Breast epithelium (tissue), 4 donors: ENCODE measurements around the gene PLIN4. TPM values are rescaled to one million over a fixed set of nuclear protein-coding genes. Genes with fewer than 3 reads are reported as not detected.
A peak's percentile ranks its signal among the peaks of the same experiment; 100 is the strongest.

ENCODE experiments used
- DNase-seq, 2 donors: peaks; one replicate each; pipeline ENCODE4 v3.0.0-alpha.2; 2019; ENCODE audit warnings: low spot score in 2 of 2
- H3K27ac ChIP-seq, 2 donors: fragments of 200-600 bp; sonication (generic) in 1 of 2; one replicate each; pipeline ENCODE4 v1.5.1; 2016 to 2019; ENCODE audit warnings: mild to moderate bottlenecking in 1 of 2
- H3K27me3 ChIP-seq, 2 donors: fragments of 200-600 bp; sonication (generic) in 1 of 2; one replicate each; pipeline versions ENCODE4 v1.5.1 to v1.6.0; 2017 to 2019; ENCODE audit warnings: control low read depth in 1 of 2, mild to moderate bottlenecking in 1 of 2
- H3K36me3 ChIP-seq: fragments of 200-600 bp; one replicate; pipeline ENCODE4 v1.5.1; 2019
- H3K4me1 ChIP-seq, 2 donors: fragments of 200-600 bp; sonication (generic); one replicate each; pipeline ENCODE4 v1.5.1; 2016 to 2019; ENCODE audit warnings: control low read depth in 1 of 2
- H3K4me3 ChIP-seq, 3 donors: fragments of 200-600 bp; sonication (generic); 1 replicate in 2 of 3; 2 replicates in 1 of 3; pipeline ENCODE4 v1.5.1; 2016 to 2019; ENCODE audit warnings: mild to moderate bottlenecking in 3 of 3, moderate library complexity in 2 of 3
- H3K9me3 ChIP-seq, 2 donors: fragments of 200-600 bp; sonication (generic) in 1 of 2; one replicate each; pipeline ENCODE4 v1.5.1; 2016 to 2019; ENCODE audit warnings: control low read depth in 1 of 2
- POLR2A ChIP-seq: fragments of 450-650 bp; IDR thresholded peaks from one replicate; pipeline ENCODE4 v1.6.1; 2016; ENCODE audit warnings: antibody characterized with exemption, mild to moderate bottlenecking, moderate library complexity
- POLR2AphosphoS5 ChIP-seq, 3 donors: sonication (generic); formaldehyde crosslinking; IDR thresholded peaks; one replicate each; pipeline ENCODE4 v1.6.1; 2017; ENCODE audit warnings: antibody characterized with exemption in 3 of 3
- intact Hi-C: fragments of 100-400 bp; cut with DNase I; formaldehyde crosslinking; loops from one replicate; pipeline ENCODE4 v1.15.1; 2023; ENCODE audit warnings: low total_unique reads
- total RNA-seq, 3 donors: library from RNA; depleted of rRNA; stranded (reverse); fragments of >200 nt; gene quantifications; one replicate each; pipeline ENCODE4 v1.1.0, GENCODE V29; 2016
- TF ChIP-seq, protein P1 (sequence below), 3 donors: fragments of 450-650 bp; IDR thresholded peaks; one replicate each; pipeline ENCODE4 v1.5.1; 2016 to 2017; ENCODE audit warnings: antibody characterized with exemption in 3 of 3, mild to moderate bottlenecking in 3 of 3, moderate library complexity in 3 of 3

PLIN4 gene
- total RNA-seq, 3 donors from 2014 or later, result 50.1 to 629 (median 213) TPM

DNA sequence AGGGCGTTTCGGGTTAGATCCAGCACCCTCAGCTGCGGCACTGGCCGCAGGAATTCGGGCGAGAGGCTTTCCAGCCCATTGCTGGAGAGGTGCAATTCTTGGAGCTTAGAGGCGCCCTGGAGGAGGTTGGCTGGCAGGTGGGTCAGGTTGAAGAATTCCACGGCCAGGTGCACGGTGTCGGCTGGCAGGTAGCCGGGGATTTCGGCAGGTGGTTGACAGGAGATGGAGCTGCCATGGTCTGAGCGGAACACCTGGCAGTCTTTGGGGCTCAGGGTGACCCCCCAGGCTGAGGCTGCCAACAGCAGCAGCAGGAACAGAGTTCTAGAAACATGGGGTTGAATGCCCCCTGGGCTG lies 20.3 kb upstream of the PLIN4 start:
- TF ChIP-seq, protein P1, sequence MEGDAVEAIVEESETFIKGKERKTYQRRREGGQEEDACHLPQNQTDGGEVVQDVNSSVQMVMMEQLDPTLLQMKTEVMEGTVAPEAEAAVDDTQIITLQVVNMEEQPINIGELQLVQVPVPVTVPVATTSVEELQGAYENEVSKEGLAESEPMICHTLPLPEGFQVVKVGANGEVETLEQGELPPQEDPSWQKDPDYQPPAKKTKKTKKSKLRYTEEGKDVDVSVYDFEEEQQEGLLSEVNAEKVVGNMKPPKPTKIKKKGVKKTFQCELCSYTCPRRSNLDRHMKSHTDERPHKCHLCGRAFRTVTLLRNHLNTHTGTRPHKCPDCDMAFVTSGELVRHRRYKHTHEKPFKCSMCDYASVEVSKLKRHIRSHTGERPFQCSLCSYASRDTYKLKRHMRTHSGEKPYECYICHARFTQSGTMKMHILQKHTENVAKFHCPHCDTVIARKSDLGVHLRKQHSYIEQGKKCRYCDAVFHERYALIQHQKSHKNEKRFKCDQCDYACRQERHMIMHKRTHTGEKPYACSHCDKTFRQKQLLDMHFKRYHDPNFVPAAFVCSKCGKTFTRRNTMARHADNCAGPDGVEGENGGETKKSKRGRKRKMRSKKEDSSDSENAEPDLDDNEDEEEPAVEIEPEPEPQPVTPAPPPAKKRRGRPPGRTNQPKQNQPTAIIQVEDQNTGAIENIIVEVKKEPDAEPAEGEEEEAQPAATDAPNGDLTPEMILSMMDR (IDR thresholded peaks at IDR 0.05), result no peak
- TF ChIP-seq POLR2AphosphoS5 (IDR thresholded peaks at IDR 0.05) (no peak), POLR2A (no peak)
- no peaks in the 10 kb centered on the region for H3K36me3 ChIP-seq

GRCh38 chr19:4537953-4538600 lies 19.8 kb upstream of the PLIN4 start:
- no peak for DNase-seq
- no peaks in the 10 kb centered on the region for H3K4me1 ChIP-seq
- no peaks in the 10 kb centered on the region for H3K9me3 ChIP-seq
- H3K36me3 ChIP-seq, result no peaks in the 10 kb centered on the region
- H3K27ac ChIP-seq, result no peak overlapping the region
- TF ChIP-seq POLR2AphosphoS5 (IDR thresholded peaks at IDR 0.05) (no peak), POLR2A (no peak)
- TF ChIP-seq, protein P1 (IDR thresholded peaks at IDR 0.05), result no peak
- peaks cover 0 to 4% of the 10 kb centered on the region in 2 donors for H3K27me3 ChIP-seq
- H3K4me3 ChIP-seq, result peak overlapping the region in 1 of 3 donors; percentile 18
- intact Hi-C loops, result no loop called here

More for the DNA sequence above, 20.3 kb upstream of the PLIN4 start:
- no peaks in the 10 kb centered on the region for H3K4me1 ChIP-seq
- H3K27me3 ChIP-seq, result peaks cover 0 to 4% of the 10 kb centered on the region in 2 donors
- no peak overlapping the region for H3K27ac ChIP-seq
- no peak for DNase-seq
- intact Hi-C loops, result no loop called here
- H3K9me3 ChIP-seq, result no peaks in the 10 kb centered on the region
- H3K4me3 ChIP-seq, result peak overlapping the region in 1 of 3 donors; percentile 18

DNA sequence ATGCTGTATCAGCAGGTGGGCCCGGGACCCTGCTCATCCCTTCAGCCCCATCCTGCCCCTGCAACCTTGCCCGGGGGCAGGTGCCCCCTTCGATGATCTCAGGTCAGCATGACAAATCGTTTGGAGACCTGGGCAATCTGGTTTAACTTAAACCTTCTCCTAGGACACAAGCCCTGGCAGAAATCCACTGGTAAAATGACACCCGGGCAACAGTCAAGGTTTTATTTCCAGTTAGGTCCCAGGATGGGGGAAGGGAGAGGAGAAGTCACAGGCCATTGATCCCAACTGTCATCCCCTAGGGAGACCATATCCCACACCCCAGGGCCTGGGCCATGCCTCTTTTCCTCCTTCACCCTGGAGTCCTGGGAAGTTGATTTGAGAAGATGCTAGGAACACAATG lies 18.5 kb upstream of the PLIN4 start:
- intact Hi-C loops, result no loop called here
- peaks cover 0 to 4% of the 10 kb centered on the region in 2 donors for H3K27me3 ChIP-seq
- no peak overlapping the region for H3K4me3 ChIP-seq
- no peaks in the 10 kb centered on the region for H3K4me1 ChIP-seq
- H3K27ac ChIP-seq, result peak overlapping the region in 1 of 2 donors; percentile 2
- H3K9me3 ChIP-seq, result no peaks in the 10 kb centered on the region
- no peak for DNase-seq
- no peaks in the 10 kb centered on the region for H3K36me3 ChIP-seq
- TF ChIP-seq POLR2AphosphoS5 (IDR thresholded peaks at IDR 0.05), result no peak
- TF ChIP-seq, protein P1 (IDR thresholded peaks at IDR 0.05), result no peak
- TF ChIP-seq POLR2A, result no peak

DNA sequence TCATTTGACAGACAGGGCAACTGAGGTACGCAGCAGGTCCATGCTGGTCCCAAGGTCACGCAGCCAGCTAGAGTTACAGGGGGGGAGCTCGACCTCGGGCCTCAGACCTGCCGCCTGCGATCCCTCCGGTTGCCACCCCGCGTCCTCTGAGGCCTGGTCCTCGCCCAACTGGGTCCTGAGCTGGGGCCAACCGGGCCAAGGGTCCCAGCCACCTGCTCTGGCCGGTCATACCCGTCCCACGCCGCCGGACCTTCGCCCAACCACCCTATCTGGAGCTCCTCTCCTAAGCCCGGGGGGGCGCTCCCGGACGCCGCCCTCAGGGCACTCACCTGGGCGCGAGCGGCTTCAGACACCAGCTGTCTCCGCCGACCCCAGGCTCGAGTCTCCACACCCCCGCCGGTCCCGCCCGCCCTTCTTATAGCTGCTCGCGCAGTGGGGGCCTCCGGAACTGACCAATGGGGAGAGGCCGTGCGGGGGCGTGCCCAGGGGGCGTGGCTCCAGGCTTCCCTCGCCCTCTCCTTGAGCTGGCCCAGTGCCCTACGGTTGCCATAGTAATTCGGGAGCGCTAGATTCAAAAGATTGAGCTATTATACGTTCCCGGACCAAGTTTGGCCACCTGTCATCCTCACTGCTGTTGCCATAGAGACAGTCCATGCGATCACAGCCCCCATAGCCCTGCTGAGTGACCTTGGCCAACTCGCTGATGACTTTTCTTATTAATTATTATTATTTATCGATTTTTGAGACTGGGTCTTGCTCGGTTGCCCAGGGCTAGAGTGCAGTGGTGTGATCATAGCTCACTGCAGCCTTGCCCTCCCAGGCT lies 16.8 kb upstream of the PLIN4 start, which contains the start of gene PLIN5:
Gene PLIN5 (minus strand): TSS at position 389 of the 823 bp plus-strand sequence. CDS start 1,150 bp downstream, outside the sequence.
- peak; percentile 51 to 74 for DNase-seq
- TF ChIP-seq POLR2AphosphoS5 (IDR thresholded peaks at IDR 0.05) (no peak), POLR2A (no peak)
- TF ChIP-seq, protein P1 (IDR thresholded peaks at IDR 0.05), result no peak
- H3K9me3 ChIP-seq, result no peaks in the 10 kb centered on the region
- H3K4me3 ChIP-seq, result peak within 1 kb of the TSS in 2 of 3 donors; percentile 42 to 54
- H3K27ac ChIP-seq, result peak within 1 kb of the TSS; percentile 7 to 60
- H3K36me3 ChIP-seq, result no peaks in the 10 kb centered on the region
- intact Hi-C loops, result no loop called here
- peaks cover 0 to 4% of the 10 kb centered on the region in 2 donors for H3K27me3 ChIP-seq
- no peaks in the 10 kb centered on the region for H3K4me1 ChIP-seq
